K562 (cell line): ENCODE data around the gene PRR16. TPM values are rescaled to one million over a fixed set of nuclear protein-coding genes. Genes with fewer than 3 reads are reported as not detected.

Experiments used
- ATAC-seq: fragments of 200-7000 bp; cut with Tn5 transposase; 3 replicates; pipeline ENCODE4 v1.9.1; 2020; ENCODE audit warnings: moderate library complexity
- BruUV-seq: library from RNA; stranded (reverse); fragments of 400-500 nt; replicated peaks from 2 replicates; lab custom pipeline; 2021; lab: Mats Ljungman, UMichigan
- CTCF ChIA-PET: fragments of 300-600 bp; formaldehyde crosslinking; extraction: SDS; loops from one replicate; lab custom pipeline; 2021; ENCODE audit warnings: low intra/inter-chr PET ratio; lab: Yijun Ruan, JAX
- POLR2A ChIA-PET: fragments of 300-600, 350-650 bp; sonication (Branson Sonifier 250); formaldehyde crosslinking; extraction: SDS; loops from one replicate; lab custom pipeline; 2021; ENCODE audit warnings: antibody characterized with exemption, inconsistent platforms; lab: Yijun Ruan, JAX
- DNase-seq, 4 experiments: peaks; one replicate each; pipeline versions ENCODE4 v3.0.0 to v3.0.0-alpha.2; 2011 to 2018; ENCODE audit warnings: low spot score in 3 of 4, mixed read lengths in 3 of 4; ENCODE audit errors: extremely low read depth in 1 of 4
- FAIRE-seq: peaks from 2 replicates; lab custom pipeline; 2011; peaks lifted over from hg19 to GRCh38; lab: Jason Lieb, UNC
- H2AFZ ChIP-seq: 2 replicates; pipeline ENCODE4 v1.6.0; 2011; ENCODE audit warnings: low read depth, low read length, control low read depth, inconsistent platforms
- H3K27ac ChIP-seq: fragments of 200-600 bp; 3 replicates; pipeline ENCODE4 v1.8.0; 2011; ENCODE audit warnings: low read depth, mild to moderate bottlenecking, control low read depth, inconsistent platforms, low read length, moderate library complexity, mixed read lengths; ENCODE audit errors: extremely low read depth
- H3K27me3 ChIP-seq, 2 experiments: fragments of 300-600 bp in 1 of 2; 2 replicates in 1 of 2; 3 replicates in 1 of 2; pipeline versions ENCODE4 v1.6.0 to v1.8.0; 2011; ENCODE audit warnings: inconsistent platforms in 2 of 2, low read length in 2 of 2, mild to moderate bottlenecking in 1 of 2, mixed read lengths in 1 of 2, moderate library complexity in 1 of 2; ENCODE audit not compliant: control insufficient read depth in 2 of 2, insufficient read depth in 2 of 2
- H3K36me3 ChIP-seq: fragments of 300-600 bp; 3 replicates; pipeline ENCODE4 v1.8.0; 2011; ENCODE audit warnings: mild to moderate bottlenecking, low read length, inconsistent platforms; ENCODE audit not compliant: control insufficient read depth, insufficient read depth
- H3K4me1 ChIP-seq, 2 experiments: fragments of 200-600 bp in 1 of 2; replicated peaks in 1 of 2; 2 replicates in 1 of 2; 3 replicates in 1 of 2; pipeline versions ENCODE4 v1.5.1 to v1.8.0; 2011; ENCODE audit warnings: inconsistent platforms in 2 of 2, low read length in 2 of 2, mild to moderate bottlenecking in 1 of 2, mixed read lengths in 1 of 2, moderate library complexity in 1 of 2; ENCODE audit not compliant: control insufficient read depth in 2 of 2, insufficient read depth in 2 of 2
- H3K4me2 ChIP-seq: 2 replicates; pipeline ENCODE4 v1.6.1; 2011; ENCODE audit warnings: low read length, control low read depth, inconsistent platforms, mixed read lengths; ENCODE audit not compliant: insufficient read depth
- H3K4me3 ChIP-seq: fragments of 200-600 bp; sonication (generic), shearing (Covaris generic); 2 replicates; pipeline ENCODE4 v1.5.1; 2016; ENCODE audit warnings: control low read depth, inconsistent platforms
- H3K79me2 ChIP-seq: fragments of 200-600 bp; 3 replicates; pipeline ENCODE4 v1.8.0; 2011; ENCODE audit warnings: low read length, inconsistent platforms; ENCODE audit not compliant: control insufficient read depth, insufficient read depth
- H3K9ac ChIP-seq, 2 experiments: 2 replicates each; pipeline versions ENCODE4 v1.6.0 to v1.6.1; 2011; ENCODE audit warnings: low read depth in 2 of 2, low read length in 2 of 2, control low read depth in 1 of 2, inconsistent platforms in 1 of 2, mild to moderate bottlenecking in 1 of 2, mixed read lengths in 1 of 2; ENCODE audit not compliant: insufficient read depth in 1 of 2
- H3K9me1 ChIP-seq: one replicate; pipeline ENCODE4 v1.6.0; 2011; ENCODE audit warnings: inconsistent platforms, mild to moderate bottlenecking, low read length, moderate library complexity; ENCODE audit not compliant: control insufficient read depth, insufficient read depth
- H3K9me3 ChIP-seq: replicated peaks from 2 replicates; pipeline ENCODE4 v1.5.1; 2011; ENCODE audit warnings: low read depth, low read length, inconsistent platforms; ENCODE audit not compliant: control insufficient read depth, insufficient read depth
- H4K20me1 ChIP-seq: replicated peaks from 2 replicates; pipeline ENCODE4 v1.6.1; 2011; ENCODE audit warnings: low read length, inconsistent platforms, mixed read lengths; ENCODE audit not compliant: control insufficient read depth, insufficient read depth
- CBX8 ChIP-seq: fragments of 200-600 bp; sonication (generic); IDR thresholded peaks from 2 replicates; pipeline ENCODE4 v1.6.1; 2012; ENCODE audit warnings: borderline replicate concordance, mixed run types, low read depth, mild to moderate bottlenecking, moderate library complexity, mixed read lengths, low read length, control low read depth, inconsistent platforms; ENCODE audit not compliant: poor library complexity, severe bottlenecking; ENCODE audit errors: extremely low read depth
- ETV6 ChIP-seq, 3 experiments: fragments of 150-350 bp in 1 of 3; sonication (generic) in 1 of 3; formaldehyde crosslinking in 1 of 3; IDR thresholded peaks; 2 replicates each; pipeline versions ENCODE4 v1.6.1 to v1.8.0; 2014 to 2022; ENCODE audit warnings: borderline replicate concordance in 2 of 3, low read depth in 2 of 3, antibody characterized with exemption in 1 of 3, low read length in 1 of 3, mild to moderate bottlenecking in 1 of 3, missing genetic modification reagents in 1 of 3
- NCOR1 ChIP-seq: fragments of 450-650 bp; IDR thresholded peaks from 2 replicates; pipeline ENCODE4 v1.6.1; 2016; ENCODE audit warnings: mild to moderate bottlenecking, moderate library complexity
- RBM39 ChIP-seq: fragments of 200-400 bp; formaldehyde crosslinking; optimal IDR thresholded peaks from 2 replicates; pipeline ENCODE3; 2018; ENCODE audit warnings: low read depth, low read length
- TAF15 ChIP-seq: fragments of 200-400 bp; formaldehyde crosslinking; IDR thresholded peaks from 2 replicates; pipeline ENCODE4 v1.6.1; 2017; ENCODE audit warnings: mild to moderate bottlenecking, low read depth, low read length, moderate library complexity
- ZNF146 ChIP-seq: IDR thresholded peaks from one replicate; pipeline ENCODE4 v1.6.1; 2018; ENCODE audit warnings: missing compliant biosample characterization; ENCODE audit not compliant: unreplicated experiment
- WGBS: fragments of 100-300 bp; shearing (Covaris generic); methylation state at CpG from one replicate; pipeline ENCODE4 v1.1.6; 2016; ENCODE audit warnings: low coverage, mixed read lengths; ENCODE audit not compliant: insufficient coverage; ENCODE audit errors: missing lambda C conversion rate; 5-methylcytosine and 5-hydroxymethylcytosine counted together
- in situ Hi-C: fragments of 300-500 bp; cut with MboI; formaldehyde crosslinking; loops from 4 replicates; pipeline ENCODE4 v1.15.0; 2018; ENCODE audit warnings: inconsistent platforms, mixed read lengths
- intact Hi-C: fragments of 100-400 bp; cut with micrococcal nuclease; formaldehyde crosslinking; loops from 2 replicates; pipeline ENCODE4 v1.14.2; 2022
- polyA plus RNA-seq, 8 experiments: library from polyadenylated mRNA; depleted of rRNA in 4 of 8; stranded (reverse) in 5 of 8; unstranded in 3 of 8; fragments of >200 nt; fragmentation: Nextera tagmentation in 2 of 8; fragmentation: Illumina TruSeq in 1 of 8; extraction: Ambion mirVana in 2 of 8; extraction: Trizol in 1 of 8; gene quantifications; 2 replicates each; pipeline versions ENCODE4 v1.2.1 to v1.2.3, GENCODE V29; 2011 to 2014; ENCODE audit warnings: inconsistent platforms in 1 of 8, missing spikeins in 1 of 8
- total RNA-seq, 7 experiments: library from RNA; depleted of rRNA in 6 of 7; stranded (reverse); fragments of >200 nt in 6 of 7; fragmentation: Illumina TruSeq in 2 of 7; extraction: Trizol in 2 of 7; gene quantifications; 2 replicates each; pipeline versions ENCODE4 v1.2.1 to v1.2.3, GENCODE V29; 2011 to 2021; ENCODE audit warnings: low replicate concordance in 1 of 7
- TF ChIP-seq, protein P1 (sequence below): fragments of 150-350 bp; IDR thresholded peaks from 2 replicates; pipeline ENCODE4 v1.6.1; 2014; ENCODE audit warnings: low read depth, mild to moderate bottlenecking, low read length, borderline replicate concordance
- TF ChIP-seq, protein P2 (sequence below): fragments of 250-450 bp; sonication (Bioruptor Pico); IDR thresholded peaks from 2 replicates; pipeline ENCODE4 v1.4.0; 2020; ENCODE audit warnings: mild to moderate bottlenecking, moderate library complexity
- TF ChIP-seq, protein P3 (sequence below): sonication (generic); formaldehyde crosslinking; IDR thresholded peaks from 2 replicates; pipeline ENCODE4 v1.8.0; 2023; ENCODE audit warnings: mild to moderate bottlenecking, missing genetic modification reagents
- TF ChIP-seq, protein P4 (sequence below): IDR thresholded peaks from 2 replicates; pipeline ENCODE4 v1.6.1; 2014; ENCODE audit warnings: antibody characterized with exemption

The PRR16 gene
- total and polyA plus RNA-seq, 9 of the 15 experiments (the other 6 are each of a cell fraction or from before 2014, with no cell fraction given): 0.61 to 10.1 (median 3.3) TPM

DNA sequence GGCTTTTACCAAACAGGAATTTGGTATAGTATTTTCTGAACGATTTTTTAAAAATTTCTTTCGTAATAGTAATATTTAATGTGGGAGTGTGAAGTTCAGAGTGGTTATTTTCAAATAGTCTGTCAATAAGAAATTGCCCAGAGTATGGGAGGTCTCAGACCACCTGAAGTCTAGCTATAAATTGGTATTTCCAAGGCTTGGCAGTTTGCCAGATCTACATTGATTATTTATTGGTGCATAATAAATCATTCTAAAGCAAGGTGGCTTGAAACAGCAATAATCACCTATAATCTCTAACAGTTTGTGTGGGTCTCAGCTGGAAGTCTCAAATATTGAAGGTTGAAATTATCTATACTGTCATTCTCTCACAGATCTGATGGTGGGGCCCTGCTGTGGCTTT is 118.5 kb downstream of the PRR16 start (continued):
- TF ChIP-seq, protein P1, sequence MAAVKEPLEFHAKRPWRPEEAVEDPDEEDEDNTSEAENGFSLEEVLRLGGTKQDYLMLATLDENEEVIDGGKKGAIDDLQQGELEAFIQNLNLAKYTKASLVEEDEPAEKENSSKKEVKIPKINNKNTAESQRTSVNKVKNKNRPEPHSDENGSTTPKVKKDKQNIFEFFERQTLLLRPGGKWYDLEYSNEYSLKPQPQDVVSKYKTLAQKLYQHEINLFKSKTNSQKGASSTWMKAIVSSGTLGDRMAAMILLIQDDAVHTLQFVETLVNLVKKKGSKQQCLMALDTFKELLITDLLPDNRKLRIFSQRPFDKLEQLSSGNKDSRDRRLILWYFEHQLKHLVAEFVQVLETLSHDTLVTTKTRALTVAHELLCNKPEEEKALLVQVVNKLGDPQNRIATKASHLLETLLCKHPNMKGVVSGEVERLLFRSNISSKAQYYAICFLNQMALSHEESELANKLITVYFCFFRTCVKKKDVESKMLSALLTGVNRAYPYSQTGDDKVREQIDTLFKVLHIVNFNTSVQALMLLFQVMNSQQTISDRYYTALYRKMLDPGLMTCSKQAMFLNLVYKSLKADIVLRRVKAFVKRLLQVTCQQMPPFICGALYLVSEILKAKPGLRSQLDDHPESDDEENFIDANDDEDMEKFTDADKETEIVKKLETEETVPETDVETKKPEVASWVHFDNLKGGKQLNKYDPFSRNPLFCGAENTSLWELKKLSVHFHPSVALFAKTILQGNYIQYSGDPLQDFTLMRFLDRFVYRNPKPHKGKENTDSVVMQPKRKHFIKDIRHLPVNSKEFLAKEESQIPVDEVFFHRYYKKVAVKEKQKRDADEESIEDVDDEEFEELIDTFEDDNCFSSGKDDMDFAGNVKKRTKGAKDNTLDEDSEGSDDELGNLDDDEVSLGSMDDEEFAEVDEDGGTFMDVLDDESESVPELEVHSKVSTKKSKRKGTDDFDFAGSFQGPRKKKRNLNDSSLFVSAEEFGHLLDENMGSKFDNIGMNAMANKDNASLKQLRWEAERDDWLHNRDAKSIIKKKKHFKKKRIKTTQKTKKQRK: no peak

DNA sequence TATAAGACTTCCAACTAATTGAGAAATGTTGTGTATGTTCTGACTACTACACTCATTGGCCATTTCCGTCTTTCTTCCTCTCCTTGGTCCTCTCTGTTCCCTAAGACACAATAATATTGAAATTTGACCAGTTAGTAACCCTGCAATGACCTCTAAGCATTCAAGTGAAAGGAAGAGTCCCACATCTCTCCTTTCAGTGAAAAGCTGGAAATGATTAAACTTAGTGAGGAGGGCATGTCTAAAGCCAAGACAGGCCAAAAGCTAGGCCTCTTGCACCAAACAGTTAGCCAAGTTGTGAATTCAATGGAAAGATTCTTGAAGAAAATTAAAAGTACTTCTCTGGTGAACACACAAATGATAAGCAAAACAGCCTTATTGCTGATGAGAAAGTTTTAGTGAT is 122.5 kb downstream of the PRR16 start:
- Histone ChIP-seq H3K4me3 (no peak overlapping the region), H3K36me3 (no peaks in the 10 kb centered on the region), H3K4me1 (no peaks in the 10 kb centered on the region), H3K27me3 (no peaks in the 10 kb centered on the region), H2AFZ (no peak overlapping the region), H3K9ac (no peak overlapping the region), H4K20me1 (no peaks in the 10 kb centered on the region), H3K9me1 (no peaks in the 10 kb centered on the region), H3K9me3 (no peaks in the 10 kb centered on the region), H3K27ac (no peak overlapping the region), H3K4me2 (no peak overlapping the region), H3K79me2 (no peaks in the 10 kb centered on the region)
- CTCF ChIA-PET: no interaction called here
- POLR2A ChIA-PET: no interaction called here
- BruUV-seq: no TSS peak
- in situ Hi-C loops: no loop called here
- DNase-seq (no peak), ATAC-seq (no peak), FAIRE-seq (no peak)
- intact Hi-C loops: no loop called here
- WGBS: 42% methylated on average over 1 of the region's 1 CpG
- TF ChIP-seq, protein P2, sequence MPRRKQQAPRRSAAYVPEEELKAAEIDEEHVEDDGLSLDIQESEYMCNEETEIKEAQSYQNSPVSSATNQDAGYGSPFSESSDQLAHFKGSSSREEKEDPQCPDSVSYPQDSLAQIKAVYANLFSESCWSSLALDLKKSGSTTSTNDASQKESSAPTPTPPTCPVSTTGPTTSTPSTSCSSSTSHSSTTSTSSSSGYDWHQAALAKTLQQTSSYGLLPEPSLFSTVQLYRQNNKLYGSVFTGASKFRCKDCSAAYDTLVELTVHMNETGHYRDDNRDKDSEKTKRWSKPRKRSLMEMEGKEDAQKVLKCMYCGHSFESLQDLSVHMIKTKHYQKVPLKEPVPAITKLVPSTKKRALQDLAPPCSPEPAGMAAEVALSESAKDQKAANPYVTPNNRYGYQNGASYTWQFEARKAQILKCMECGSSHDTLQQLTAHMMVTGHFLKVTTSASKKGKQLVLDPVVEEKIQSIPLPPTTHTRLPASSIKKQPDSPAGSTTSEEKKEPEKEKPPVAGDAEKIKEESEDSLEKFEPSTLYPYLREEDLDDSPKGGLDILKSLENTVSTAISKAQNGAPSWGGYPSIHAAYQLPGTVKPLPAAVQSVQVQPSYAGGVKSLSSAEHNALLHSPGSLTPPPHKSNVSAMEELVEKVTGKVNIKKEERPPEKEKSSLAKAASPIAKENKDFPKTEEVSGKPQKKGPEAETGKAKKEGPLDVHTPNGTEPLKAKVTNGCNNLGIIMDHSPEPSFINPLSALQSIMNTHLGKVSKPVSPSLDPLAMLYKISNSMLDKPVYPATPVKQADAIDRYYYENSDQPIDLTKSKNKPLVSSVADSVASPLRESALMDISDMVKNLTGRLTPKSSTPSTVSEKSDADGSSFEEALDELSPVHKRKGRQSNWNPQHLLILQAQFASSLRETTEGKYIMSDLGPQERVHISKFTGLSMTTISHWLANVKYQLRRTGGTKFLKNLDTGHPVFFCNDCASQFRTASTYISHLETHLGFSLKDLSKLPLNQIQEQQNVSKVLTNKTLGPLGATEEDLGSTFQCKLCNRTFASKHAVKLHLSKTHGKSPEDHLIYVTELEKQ: no peak
- no peak for TF ChIP-seq NCOR1
- TF ChIP-seq, protein P3, sequence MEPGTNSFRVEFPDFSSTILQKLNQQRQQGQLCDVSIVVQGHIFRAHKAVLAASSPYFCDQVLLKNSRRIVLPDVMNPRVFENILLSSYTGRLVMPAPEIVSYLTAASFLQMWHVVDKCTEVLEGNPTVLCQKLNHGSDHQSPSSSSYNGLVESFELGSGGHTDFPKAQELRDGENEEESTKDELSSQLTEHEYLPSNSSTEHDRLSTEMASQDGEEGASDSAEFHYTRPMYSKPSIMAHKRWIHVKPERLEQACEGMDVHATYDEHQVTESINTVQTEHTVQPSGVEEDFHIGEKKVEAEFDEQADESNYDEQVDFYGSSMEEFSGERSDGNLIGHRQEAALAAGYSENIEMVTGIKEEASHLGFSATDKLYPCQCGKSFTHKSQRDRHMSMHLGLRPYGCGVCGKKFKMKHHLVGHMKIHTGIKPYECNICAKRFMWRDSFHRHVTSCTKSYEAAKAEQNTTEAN (CRISPR knock-in tag): no peak
- no peak for TF ChIP-seq TAF15
- TF ChIP-seq RBM39: no peak
- no peak for TF ChIP-seq CBX8
- TF ChIP-seq ETV6 (IDR thresholded peaks at IDR 0.05; ENCODE audit: borderline replicate concordance in 1 of 2, low read depth in 2 of 2, low read length in 1 of 2): no peak
- TF ChIP-seq ETV6 (CRISPR knock-in tag; IDR thresholded peaks at IDR 0.05; ENCODE audit: borderline replicate concordance): no peak
- TF ChIP-seq, protein P4, sequence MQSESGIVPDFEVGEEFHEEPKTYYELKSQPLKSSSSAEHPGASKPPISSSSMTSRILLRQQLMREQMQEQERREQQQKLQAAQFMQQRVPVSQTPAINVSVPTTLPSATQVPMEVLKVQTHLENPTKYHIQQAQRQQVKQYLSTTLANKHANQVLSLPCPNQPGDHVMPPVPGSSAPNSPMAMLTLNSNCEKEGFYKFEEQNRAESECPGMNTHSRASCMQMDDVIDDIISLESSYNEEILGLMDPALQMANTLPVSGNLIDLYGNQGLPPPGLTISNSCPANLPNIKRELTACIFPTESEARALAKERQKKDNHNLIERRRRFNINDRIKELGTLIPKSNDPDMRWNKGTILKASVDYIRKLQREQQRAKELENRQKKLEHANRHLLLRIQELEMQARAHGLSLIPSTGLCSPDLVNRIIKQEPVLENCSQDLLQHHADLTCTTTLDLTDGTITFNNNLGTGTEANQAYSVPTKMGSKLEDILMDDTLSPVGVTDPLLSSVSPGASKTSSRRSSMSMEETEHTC: no peak
- TF ChIP-seq ZNF146 (CRISPR knock-in tag): no peak
